IPS-NIHi7 (cell line): Measurements from ENCODE around the gene ACBD6.

Experiments used
- DNase-seq: peaks from one replicate; pipeline ENCODE4 v3.0.0; 2012; ENCODE audit warnings: mixed read lengths; ENCODE audit errors: extremely low spot score

ACBD6 gene

DNA sequence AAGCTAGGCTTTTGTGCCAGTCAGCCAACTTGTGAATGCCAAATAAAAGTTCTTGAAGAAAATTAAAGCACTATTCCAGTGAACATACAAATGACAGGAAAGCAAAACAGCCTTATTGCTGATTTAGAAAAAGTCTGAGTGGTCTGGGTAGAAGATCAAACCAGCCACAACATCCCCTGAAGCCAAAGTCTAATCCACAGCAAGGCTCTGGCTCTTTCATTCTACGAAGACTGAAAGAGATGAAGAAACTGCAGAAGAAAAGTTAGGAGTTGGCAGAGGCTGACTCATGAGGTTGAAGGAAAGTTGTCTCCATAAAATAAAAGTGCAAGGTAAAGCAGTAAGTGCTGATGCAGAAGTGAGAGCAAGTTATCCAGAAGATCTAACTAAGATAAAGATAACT, 206.4 kb downstream of the ACBD6 start:
- DNase-seq: no peak

DNA sequence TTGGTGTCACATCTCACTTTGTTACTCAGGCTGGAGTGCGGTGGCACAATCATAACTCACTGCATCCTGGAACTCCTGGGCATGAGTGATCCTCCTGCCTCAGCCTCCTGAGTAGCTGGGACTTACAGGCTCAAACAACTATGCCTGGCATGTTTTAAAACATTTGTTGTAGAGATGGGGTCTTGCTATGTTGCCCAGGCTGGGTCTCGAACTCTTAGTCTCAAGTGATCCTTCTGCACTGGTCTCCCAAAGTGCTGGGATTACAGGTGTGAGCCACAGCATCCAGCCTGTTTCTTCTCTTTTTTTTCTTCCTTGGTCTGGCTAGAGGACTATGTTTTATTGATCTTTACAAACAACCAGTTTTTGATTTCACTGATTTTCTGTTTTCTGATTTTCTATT, 207.7 kb downstream of the ACBD6 start:
- DNase-seq: no peak

DNA sequence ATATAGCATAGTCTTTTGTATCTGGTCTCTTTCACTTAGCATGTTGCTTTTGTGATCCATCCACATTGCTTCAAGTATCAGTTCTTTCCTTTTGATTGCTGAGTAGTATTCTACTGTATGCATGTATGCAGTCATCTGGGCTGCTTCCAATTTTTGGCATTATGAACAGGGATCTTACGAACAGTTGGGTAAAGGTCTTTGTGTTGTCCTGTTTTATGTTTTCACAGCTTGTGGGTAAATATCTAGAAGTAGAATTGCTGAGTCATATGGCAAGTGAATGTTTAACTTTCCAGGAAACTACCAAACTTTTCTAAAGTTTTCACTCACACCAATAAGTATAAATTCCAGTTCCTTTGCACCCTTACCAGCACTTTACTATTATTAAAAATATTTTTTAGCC, 211.4 kb downstream of the ACBD6 start:
- no peak for DNase-seq

DNA sequence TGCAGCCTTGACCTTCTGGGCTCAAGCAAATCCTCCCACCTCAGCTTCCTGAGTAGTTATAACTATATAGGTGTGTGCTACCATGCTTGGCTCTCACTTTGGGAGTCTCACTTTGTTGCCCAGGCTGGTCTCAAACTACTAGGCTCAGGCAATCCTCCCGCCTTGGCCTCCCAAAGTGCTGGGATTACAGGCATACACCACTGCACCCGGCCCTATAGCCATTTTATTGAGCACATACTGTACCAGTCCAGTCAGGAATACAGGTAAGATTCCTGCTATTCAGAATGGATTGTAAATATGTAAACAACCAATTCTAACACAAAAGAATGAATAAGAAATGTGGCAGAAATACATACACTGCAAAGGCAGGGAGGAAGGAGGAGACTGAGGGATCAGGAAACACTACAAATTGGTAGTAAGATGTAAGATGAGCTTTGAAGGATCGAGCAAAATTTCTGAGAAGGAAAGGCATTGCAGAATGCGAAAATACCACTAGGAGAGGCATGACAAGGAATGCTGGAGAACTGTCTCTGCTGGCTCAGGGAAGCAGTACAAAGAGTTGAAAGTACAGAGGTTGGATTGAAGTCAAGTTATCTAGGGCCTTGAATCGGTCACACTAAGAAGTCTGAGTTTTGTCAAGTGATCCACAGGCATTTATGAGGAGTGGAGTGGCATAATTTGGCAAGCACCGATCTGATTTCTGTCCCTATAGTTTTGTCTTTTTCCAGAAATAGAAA, 211.9 kb downstream of the ACBD6 start:
- no peak for DNase-seq

DNA sequence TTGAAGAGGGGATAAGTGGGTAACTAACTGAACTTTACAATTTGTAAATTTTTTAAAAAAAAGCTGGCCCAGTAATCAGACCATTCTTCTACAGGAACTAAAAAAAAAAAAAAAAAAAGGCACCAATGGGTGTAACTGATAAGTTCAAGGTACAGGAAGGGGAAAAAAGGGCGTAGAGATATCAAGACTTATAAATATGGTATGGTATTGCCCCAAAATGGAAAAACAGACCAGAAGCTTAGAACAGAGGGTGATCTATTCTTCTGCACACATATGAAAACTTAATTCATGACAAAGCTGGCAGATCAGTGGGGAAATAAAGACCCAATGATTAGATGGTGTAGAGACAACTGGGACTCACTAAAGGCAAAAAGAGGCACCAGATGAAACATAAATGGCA, 213.4 kb downstream of the ACBD6 start:
- no peak for DNase-seq

DNA sequence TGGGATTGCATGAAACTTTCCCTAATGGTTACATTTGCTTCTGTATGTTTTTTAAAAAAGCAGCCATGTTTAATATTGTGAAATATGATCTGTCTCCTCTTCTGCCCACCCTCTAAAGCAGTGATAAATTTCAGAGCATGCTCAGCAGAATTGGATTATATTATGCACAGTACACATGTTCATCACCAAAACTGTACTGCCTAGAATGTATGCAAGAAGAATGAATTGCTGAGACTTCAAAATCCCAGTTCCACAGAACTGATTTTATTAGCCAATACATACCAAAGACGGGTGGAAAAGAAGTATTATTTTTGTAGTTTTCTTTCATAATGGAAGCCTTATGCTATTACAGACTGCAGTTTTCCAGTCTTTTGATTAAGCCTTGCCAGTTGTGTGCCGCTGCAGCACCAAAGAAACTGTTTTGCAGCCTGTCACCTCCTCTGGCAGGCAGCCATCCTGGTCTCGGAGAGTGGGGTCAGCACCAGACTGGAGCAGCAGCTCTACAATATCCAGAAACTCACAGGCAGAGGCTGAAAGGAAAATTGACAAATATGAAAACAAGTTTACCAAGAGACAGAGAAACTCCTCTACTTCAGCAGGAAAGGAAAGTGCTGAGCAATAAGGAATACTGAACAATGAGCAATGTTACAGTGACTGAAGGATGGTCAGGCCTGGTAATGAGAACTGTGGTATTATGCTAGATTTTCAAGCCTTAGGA, 214.2 kb downstream of the ACBD6 start:
- no peak for DNase-seq

DNA sequence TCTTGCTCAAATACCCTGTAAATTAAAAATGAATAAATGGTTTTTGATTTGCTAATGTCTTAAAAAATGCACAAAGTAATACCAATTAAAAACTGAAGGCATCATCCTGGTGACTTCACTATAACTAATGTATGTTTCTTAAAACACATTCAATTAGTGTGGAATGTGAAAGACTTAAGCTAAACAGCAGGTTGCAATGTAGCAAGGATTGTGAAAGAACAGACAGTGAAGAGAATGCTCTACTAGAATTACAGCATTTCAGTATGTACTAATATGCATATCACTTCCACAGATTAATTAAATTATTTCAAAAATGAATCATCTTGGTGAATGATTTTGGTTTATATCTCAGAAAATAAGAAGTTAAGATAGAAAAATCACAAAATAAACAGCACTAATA, 216.0 kb downstream of the ACBD6 start:
- no peak for DNase-seq

DNA sequence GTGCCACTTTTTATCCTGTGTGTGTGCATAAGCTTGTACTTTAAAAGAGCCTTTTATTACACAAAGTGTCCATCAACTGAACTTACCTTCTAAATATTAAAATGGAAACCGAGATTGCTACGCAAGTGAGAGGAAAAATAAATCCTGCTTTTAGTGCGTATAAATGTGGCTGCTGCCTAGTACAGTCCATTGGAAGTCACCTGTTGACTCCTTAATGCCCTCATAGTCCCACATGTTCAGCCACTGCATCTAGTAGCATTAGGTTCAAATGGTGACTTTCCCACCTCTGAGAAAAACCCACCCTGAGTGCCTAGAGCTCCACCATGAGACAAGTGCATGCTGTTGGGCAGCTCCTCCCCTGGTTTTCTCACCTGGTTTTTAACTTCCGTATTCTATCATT, 219.3 kb downstream of the ACBD6 start:
- DNase-seq: no peak

DNA sequence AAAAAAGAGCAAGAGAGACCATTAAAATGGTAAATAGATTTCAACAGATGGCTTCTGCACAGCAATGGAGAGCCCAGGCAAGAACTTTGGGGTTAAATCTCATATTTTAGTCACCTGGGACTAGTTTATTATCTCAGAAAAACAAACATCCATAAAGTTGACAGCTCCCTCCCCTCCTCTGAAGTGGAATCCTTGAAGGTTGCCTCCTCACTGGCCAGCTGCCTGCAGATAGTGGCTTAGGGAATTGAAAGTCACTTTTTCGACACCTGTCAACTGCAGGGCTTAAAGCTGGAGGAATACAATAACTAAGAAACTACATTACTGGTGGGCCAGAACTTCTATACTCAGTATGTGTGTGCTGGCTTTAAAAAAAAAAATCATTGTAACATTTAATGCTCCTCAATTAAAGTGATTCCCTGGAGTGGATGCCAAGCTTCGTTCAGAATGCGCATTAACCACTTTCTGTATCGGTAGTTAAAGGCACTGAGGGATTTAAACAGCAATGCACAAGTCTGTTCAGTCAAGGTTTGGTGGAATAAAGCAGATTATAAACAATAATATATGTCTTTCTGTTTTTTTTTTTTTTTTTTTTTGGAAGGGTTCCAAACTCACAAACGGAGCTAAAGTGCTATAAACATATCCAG, 219.9 kb downstream of the ACBD6 start:
- no peak for DNase-seq

DNA sequence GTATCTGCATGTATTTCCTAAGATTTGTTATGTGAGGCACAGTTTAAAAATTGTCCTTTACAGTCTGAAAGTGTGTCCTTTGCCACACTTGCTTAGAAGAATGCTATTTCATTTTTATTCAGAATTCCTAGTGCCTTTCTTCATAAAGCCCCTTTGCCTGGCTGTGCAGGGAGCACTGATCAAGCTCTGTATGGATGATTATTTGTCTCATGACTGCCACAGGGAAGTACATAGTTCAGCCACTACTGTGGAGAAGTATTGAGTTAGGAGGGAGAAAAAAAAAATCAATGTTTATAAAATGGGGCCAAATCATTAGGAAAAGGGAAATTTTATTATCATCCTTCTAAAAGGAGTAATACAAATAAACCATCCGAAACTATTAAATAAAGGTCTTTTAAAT, 220.9 kb downstream of the ACBD6 start:
- no peak for DNase-seq

DNA sequence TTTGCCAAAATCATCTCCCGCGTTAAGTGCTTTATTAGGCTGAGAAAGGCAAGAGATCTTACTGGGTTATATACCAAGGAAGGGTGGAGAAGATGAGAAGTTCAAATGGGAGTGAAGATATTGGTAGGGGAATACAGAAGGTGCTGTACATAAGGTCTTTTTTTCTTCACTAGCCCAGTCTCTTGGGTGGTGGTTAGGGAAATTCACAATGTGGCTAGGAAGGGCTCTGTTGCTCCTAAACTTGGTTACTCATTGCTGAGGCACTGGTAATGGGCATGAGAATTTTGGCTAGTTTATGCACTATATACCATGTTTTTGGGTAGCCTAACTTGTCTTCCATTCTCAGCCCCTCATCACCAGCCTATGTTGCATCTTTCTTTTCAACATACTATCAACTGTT, 221.8 kb downstream of the ACBD6 start:
- DNase-seq: no peak

DNA sequence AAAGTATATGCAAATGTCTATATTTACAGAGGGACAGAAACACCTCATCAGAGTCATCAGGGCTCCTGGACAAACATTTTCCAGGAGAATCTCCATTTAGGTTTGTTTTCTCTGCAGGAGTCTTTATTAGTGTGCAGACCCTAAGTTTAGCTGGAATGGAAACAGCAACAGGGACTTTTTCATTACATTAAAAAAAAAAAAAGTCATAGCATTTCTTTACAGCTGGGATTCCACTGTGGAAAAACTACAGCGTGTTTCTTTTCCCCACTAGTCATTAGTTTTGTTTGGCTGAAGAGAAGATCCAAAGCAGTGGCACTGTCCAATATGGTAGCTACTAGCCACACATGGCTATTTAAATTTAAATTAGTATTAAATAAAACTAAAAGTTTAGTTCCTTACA, 222.7 kb downstream of the ACBD6 start:
- no peak for DNase-seq

DNA sequence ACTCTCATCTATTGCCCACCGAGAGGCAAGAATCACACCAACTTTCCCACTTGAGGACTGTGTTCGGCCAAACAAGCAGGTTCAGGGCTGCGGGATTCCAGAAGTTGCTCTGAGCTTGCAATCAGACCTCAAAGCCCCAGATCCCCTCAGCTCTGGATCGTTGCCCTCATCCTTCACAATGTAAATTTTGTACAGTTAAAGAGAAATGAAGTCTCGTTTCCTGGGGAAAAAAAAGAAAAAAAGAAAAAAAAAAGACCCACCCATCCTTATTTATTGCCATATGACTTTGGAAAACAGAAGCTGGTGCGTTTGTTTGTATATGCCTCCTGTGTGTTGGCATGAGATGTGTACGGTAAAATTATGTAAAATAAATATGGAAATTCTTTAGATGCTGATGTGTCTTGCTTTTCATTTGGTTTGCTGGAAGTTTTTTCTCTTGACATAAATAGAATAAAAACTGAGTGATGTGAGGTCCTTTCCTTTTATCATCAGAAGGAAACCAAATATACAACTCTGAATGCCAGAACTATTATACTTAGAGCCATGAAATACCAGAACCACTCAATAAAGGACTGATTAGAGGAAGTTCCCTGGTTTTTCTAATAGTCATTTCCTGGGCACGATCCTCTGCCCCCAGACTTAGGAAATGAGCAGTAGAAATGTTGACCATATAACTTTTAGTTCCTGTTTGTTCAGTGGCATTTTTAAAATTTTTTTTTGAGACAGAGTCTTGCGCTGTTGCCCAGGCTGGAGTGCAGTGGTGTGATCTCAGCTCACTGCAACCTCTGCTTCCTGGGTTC, 223.6 kb downstream of the ACBD6 start:
- no peak for DNase-seq

DNA sequence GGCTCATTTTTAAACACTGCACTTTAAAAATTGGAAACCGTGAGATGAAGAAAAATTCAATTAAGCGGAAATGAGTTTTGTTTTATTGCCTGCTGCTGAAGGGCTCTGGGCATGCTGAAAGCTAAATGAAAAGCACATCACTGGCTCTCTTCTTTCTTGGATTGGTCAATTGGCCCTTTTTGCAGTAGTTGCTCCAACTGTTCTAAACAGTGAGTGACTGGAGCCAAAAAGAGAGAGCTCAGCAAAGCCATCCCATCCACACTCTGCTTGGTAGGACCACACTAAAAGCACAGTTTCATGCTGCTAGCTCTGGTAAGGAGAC, 224.2 kb downstream of the ACBD6 start:
- DNase-seq: no peak

DNA sequence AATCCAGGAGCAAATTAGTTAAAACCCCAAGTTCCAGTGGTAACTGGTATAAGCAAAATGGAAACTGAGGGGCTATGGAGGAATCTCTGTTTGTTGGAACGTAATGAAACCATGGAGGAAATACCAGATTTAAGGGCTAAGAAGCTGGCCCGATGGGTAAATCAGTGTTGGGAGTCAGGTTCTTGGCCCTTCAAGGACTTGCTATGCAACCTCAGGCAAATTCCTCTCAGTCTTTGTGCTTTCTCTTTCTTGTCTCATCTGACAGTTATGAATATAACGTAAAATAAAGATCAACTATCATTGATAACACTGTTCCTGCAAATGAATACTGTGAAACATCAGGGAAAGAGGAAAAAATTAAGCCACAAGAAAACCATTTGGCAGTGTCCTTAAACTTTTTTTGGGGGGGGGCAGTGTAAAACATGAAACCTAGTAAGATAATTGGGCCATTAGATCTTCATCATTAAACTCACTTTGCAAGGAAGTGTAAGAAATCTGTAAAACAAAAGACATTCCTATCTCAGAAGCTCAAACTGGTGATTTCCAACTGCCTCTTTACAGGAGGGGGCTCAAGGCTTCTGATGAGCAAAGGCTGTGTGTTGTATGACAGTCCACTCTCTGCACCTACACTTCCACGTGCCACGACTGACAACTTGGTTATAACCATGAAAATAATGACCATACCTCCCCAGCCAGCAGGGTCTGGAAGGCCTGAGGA, 224.7 kb downstream of the ACBD6 start:
- no peak for DNase-seq

DNA sequence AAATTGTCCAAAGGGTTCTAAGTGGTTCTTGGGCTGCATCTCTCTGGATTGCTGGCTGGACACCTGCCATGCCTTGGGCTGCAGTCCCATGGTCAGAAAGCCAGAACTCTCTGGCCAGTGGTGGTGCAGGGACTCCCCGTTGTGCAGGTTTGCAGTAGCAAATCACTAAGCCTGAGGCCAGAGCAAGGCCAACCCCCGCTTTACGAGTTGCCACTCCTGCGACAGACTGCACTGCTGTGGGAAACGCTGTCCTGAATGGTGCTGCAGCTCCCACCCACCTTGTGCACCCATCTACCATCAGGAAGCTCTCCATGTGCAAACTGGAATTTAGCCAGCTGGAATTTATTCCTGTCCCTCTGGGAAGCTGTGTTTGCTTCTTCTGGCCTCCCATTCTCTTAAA, 226.7 kb downstream of the ACBD6 start:
- no peak for DNase-seq

DNA sequence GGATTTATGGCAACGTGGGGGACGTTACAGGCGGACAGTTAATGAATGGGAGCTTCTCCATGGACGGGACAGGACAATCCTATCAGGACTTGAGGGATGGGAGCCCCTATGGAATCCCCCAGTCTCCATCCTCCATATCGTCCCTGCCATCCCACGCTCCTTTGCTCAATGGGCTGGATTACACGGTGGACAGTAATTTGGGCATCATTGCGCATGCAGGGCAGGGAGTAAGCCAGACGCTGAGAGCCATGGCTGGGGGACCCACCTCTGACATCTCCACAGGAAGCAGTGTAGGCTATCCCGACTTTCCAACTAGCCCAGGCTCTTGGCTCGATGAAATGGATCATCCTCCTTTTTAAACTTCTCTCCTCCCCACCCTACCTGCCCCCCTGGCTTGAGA, 228.2 kb downstream of the ACBD6 start:
- DNase-seq: no peak

DNA sequence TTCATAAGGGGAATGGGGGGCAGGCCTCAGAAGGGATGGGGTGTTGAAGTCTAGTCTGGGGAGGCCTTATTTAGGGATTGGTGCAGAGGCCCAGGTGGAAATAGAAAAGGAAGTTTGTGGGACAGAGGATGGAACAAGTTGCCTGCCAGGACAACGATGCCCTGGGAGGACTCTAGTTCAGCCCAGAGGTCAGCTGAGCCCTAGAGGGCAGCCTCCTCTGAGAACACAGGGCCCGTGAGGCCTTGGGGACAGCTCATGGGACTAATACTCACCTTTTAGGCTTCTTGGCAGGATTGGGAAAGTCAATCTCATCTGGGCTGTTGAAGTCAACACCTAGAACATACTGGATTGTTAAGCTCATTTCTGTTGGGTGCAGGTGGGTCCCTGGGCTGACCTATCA, 229.3 kb downstream of the ACBD6 start:
- DNase-seq: no peak

DNA sequence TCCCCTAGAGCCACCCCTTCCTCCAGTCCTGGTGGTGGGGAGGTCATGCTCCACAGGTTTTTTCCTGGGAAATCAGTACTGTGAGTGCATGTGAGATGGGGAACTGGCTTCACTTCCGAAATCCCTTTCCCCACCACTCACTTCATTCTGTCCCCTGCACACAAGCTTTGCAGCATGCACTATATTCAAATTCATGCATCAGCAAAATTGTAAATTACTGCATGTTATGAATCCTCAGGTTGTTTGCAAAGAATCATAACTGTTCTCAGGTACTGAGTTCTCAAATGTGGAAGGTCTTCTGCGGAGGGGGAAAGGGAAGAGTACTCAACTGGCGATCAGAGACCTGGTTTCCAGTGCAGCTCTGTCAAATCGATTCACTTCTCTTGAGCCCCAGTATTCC, 230.0 kb downstream of the ACBD6 start:
- no peak for DNase-seq

DNA sequence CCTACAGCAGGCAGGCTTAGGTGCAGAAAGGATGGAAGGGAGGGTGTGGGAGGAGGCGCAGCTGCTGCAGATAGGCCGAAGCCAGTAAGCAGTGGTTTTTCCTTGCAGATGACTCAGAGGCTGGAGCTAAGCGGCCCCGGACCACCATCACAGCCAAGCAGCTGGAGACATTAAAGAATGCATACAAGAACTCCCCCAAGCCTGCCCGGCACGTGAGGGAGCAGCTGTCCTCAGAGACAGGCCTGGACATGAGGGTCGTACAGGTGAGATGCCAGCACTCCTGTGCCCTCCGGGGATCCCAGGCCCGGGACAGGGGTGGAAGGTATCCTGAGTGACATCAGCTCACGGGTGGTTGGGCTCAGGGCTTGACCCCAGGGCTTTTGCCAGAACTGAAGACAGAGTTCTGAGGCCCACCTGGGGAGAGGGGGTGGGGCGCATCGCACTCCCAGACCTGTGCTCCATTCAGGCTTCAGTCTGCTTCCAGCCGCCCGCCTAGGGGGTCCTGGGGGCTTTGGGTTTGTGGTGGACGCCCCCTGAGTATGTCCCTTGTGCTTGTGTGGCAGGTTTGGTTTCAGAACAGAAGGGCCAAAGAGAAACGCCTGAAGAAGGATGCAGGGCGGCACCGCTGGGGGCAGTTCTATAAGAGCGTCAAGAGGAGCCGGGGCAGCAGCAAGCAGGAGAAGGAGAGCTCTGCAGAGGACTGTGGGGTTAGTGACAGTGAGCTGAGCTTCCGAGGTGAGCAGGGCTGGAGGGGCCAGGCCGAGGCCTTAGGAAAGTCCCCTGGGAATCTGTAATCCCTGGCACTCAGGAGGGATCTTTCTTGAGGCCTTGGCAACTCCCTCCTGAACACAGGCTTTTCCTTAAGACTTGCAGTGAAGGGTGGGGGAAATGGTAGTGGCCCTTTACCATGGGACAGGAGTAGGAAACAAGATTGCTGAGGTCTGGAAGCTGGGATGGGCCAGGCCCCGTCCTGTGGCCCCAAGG, 230.8 kb downstream of the ACBD6 start:
- DNase-seq: peak; percentile 42
